GM19240 (cell line): ENCODE data around the gene MAPK14.
"Not testable (repeated sequence)": the region's sequence is repeated elsewhere in the genome, so short reads cannot be mapped to it uniquely, and the experiment has no call there.

Experiments
- DNase-seq: peaks from one replicate; pipeline ENCODE4 v3.0.0; 2011; ENCODE audit warnings: low spot score; ENCODE audit not compliant: insufficient read length

MAPK14 gene

GRCh38 chr6:36121787-36122494, 94.3 kb downstream of the MAPK14 start:
- DNase-seq, result no peak

GRCh38 chr6:36122495-36123269, 95.1 kb downstream of the MAPK14 start:
- DNase-seq, result no peak

- DNase-seq, result peak; percentile 50
Observed at GRCh38 chr6:36123270-36124139, 95.9 kb downstream of the MAPK14 start.

GRCh38 chr6:36124346-36124745, 96.7 kb downstream of the MAPK14 start:
- not testable (repeated sequence) for DNase-seq

GRCh38 chr6:36124881-36125280, 97.3 kb downstream of the MAPK14 start:
- DNase-seq, result no peak

GRCh38 chr6:36125575-36125974, 98.0 kb downstream of the MAPK14 start:
- no peak for DNase-seq

- DNase-seq, result no peak
Observed at GRCh38 chr6:36126121-36126520, 98.5 kb downstream of the MAPK14 start.

GRCh38 chr6:36126553-36127458, 99.2 kb downstream of the MAPK14 start:
- DNase-seq, result no peak

- DNase-seq, result no peak
Observed at GRCh38 chr6:36127462-36128016, 99.9 kb downstream of the MAPK14 start.

- DNase-seq, result no peak
Observed at GRCh38 chr6:36128073-36128472, 100.5 kb downstream of the MAPK14 start.

- no peak for DNase-seq
Observed at GRCh38 chr6:36128793-36129192, 101.2 kb downstream of the MAPK14 start.

GRCh38 chr6:36129334-36129733, 101.7 kb downstream of the MAPK14 start:
- DNase-seq, result not testable (repeated sequence)

- DNase-seq, result no peak
Observed at GRCh38 chr6:36129941-36130666, 102.5 kb downstream of the MAPK14 start, which contains the start of gene MAPK13. Gene MAPK13 (plus strand): TSS chr6:36130513. CDS start chr6:36130583, 70 bp downstream.

GRCh38 chr6:36130667-36131510, 103.3 kb downstream of the MAPK14 start:
- no peak for DNase-seq

- DNase-seq, result peak; percentile 89
Observed at GRCh38 chr6:36131511-36132245, 104.1 kb downstream of the MAPK14 start.

- no peak for DNase-seq
Observed at GRCh38 chr6:36132246-36132895, 104.8 kb downstream of the MAPK14 start.

- DNase-seq, result no peak
Observed at GRCh38 chr6:36133148-36133547, 105.5 kb downstream of the MAPK14 start.

- no peak for DNase-seq
Observed at GRCh38 chr6:36133912-36134311, 106.3 kb downstream of the MAPK14 start.
